C1 segment of cervical spinal cord (tissue), 14 donors: ENCODE measurements around the gene QARS1.

Experiments
- DNase-seq, 14 donors: peaks; one replicate each; lab custom pipeline; 2025; lab: John Stamatoyannopoulos, UW

The QARS1 gene

DNA sequence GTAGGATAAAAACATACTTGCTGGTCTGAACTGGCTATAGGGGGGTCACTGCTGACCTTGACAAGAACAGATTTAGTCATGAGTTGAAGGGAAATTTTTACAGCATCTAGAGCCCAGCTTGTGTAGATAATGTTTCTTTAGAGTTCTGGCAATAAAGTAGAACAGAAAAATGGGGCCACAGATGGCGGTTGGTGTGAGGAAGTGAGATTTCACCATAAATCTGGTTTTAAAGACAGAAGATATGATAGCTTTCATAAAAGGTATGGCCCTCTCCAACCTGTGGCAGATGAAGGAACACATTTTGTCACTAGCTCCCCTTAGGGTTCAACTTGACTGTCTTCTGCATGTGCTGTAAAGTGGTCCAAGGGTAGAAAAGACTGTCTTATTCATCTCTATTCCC is 51.0 kb downstream of the QARS1 start:
- no peak for DNase-seq
